ENCODE measurements around the gene PSMC5.

DNA sequence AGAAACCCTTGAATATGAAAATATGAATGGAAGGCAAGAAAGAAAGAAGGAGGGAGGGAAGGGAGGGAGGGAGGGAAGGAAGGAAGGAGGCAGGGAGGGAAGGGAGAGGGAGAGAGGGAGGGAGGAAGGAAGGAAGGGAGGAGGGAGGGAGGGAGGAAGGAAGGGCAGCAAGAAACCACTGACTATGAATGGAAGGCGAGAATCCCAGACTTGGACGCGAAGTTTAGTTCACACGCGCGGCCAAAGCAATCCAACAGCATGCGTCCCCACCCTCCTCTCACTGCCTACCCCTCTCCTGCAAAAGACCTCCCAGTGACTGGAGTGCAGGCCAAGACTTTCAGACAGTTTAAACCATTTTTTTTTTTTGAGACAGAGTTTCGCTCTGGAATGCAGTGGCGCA lies 23.2 kb downstream of the PSMC5 start:
- TF ChIP-seq, protein P1, sequence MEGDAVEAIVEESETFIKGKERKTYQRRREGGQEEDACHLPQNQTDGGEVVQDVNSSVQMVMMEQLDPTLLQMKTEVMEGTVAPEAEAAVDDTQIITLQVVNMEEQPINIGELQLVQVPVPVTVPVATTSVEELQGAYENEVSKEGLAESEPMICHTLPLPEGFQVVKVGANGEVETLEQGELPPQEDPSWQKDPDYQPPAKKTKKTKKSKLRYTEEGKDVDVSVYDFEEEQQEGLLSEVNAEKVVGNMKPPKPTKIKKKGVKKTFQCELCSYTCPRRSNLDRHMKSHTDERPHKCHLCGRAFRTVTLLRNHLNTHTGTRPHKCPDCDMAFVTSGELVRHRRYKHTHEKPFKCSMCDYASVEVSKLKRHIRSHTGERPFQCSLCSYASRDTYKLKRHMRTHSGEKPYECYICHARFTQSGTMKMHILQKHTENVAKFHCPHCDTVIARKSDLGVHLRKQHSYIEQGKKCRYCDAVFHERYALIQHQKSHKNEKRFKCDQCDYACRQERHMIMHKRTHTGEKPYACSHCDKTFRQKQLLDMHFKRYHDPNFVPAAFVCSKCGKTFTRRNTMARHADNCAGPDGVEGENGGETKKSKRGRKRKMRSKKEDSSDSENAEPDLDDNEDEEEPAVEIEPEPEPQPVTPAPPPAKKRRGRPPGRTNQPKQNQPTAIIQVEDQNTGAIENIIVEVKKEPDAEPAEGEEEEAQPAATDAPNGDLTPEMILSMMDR (IDR thresholded peaks at IDR 0.05; ENCODE audit: low read depth, low read length, missing input control) = no peak
- TF ChIP-seq, protein P2, sequence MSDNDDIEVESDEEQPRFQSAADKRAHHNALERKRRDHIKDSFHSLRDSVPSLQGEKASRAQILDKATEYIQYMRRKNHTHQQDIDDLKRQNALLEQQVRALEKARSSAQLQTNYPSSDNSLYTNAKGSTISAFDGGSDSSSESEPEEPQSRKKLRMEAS (IDR thresholded peaks at IDR 0.05) = no peak
- TF ChIP-seq, protein P3, sequence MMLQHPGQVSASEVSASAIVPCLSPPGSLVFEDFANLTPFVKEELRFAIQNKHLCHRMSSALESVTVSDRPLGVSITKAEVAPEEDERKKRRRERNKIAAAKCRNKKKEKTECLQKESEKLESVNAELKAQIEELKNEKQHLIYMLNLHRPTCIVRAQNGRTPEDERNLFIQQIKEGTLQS (IDR thresholded peaks at IDR 0.05) = no peak
- TF ChIP-seq RAD21 (IDR thresholded peaks at IDR 0.05) (no peak), JUND (IDR thresholded peaks at IDR 0.05) (no peak), GABPA (IDR thresholded peaks at IDR 0.05 in 1 of 2, conservative IDR thresholded peaks at IDR 0.05 in 1 of 2) (no peak), YY1 (IDR thresholded peaks at IDR 0.05) (no peak), TAF1 (conservative IDR thresholded peaks at IDR 0.05) (no peak), EGR1 (IDR thresholded peaks at IDR 0.05; ENCODE audit: low read depth in 2 of 2) (no peak)
- TF ChIP-seq, protein P4, sequence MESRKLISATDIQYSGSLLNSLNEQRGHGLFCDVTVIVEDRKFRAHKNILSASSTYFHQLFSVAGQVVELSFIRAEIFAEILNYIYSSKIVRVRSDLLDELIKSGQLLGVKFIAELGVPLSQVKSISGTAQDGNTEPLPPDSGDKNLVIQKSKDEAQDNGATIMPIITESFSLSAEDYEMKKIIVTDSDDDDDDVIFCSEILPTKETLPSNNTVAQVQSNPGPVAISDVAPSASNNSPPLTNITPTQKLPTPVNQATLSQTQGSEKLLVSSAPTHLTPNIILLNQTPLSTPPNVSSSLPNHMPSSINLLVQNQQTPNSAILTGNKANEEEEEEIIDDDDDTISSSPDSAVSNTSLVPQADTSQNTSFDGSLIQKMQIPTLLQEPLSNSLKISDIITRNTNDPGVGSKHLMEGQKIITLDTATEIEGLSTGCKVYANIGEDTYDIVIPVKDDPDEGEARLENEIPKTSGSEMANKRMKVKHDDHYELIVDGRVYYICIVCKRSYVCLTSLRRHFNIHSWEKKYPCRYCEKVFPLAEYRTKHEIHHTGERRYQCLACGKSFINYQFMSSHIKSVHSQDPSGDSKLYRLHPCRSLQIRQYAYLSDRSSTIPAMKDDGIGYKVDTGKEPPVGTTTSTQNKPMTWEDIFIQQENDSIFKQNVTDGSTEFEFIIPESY (IDR thresholded peaks at IDR 0.05) = no peak
